ELF-1 (cell line): ENCODE measurements around the gene SH2D3C.
A peak's percentile ranks its signal among the peaks of the same experiment; 100 is the strongest.

ENCODE experiments used
- DNase-seq: peaks from one replicate; pipeline ENCODE4 v3.0.0-alpha.2; 2016; ENCODE audit warnings: low read depth, low spot score

The SH2D3C gene

GRCh38 chr9:127698985-127699670, 79.3 kb downstream of the SH2D3C start:
- DNase-seq, result peak; percentile 96

- DNase-seq, result no peak
These were observed 80.1 kb downstream of the SH2D3C start for GRCh38 chr9:127698386-127698785.

- DNase-seq, result no peak
These were observed 80.9 kb downstream of the SH2D3C start for GRCh38 chr9:127697575-127697974.

- DNase-seq, result no peak
These were observed 83.4 kb downstream of the SH2D3C start for GRCh38 chr9:127694890-127695720.

- no peak for DNase-seq
These were observed 84.8 kb downstream of the SH2D3C start for GRCh38 chr9:127693697-127694096.

GRCh38 chr9:127693143-127693542, 85.3 kb downstream of the SH2D3C start:
- no peak for DNase-seq

- no peak for DNase-seq
These were observed 86.4 kb downstream of the SH2D3C start for GRCh38 chr9:127692071-127692470.

GRCh38 chr9:127690735-127691134, 87.7 kb downstream of the SH2D3C start:
- DNase-seq, result no peak

- DNase-seq, result no peak
These were observed 89.0 kb downstream of the SH2D3C start for GRCh38 chr9:127689329-127690000.
